DOHH2 (cell line): ENCODE data around the gene ABCA2.

Experiments used
- H3F3A ChIP-seq: fragments of 200-600 bp; sonication (generic), shearing (Covaris generic); 2 replicates; pipeline ENCODE4 v1.6.0; 2016; ENCODE audit warnings: antibody characterized with exemption, mild to moderate bottlenecking; ENCODE audit not compliant: control insufficient read depth, insufficient read depth
- H3K27ac ChIP-seq: fragments of 200-600 bp; sonication (generic); 2 replicates; pipeline ENCODE4 v1.5.1; 2014; ENCODE audit warnings: low read depth, mild to moderate bottlenecking, low read length, moderate library complexity
- H3K27me3 ChIP-seq: fragments of 200-600 bp; sonication (generic); 2 replicates; pipeline ENCODE4 v1.6.1; 2014; ENCODE audit warnings: mild to moderate bottlenecking, low read length, mixed read lengths; ENCODE audit not compliant: control insufficient read depth
- H3K36me3 ChIP-seq: fragments of 200-600 bp; sonication (generic); 2 replicates; pipeline ENCODE4 v1.6.1; 2014; ENCODE audit warnings: mild to moderate bottlenecking, low read length, moderate library complexity, mixed read lengths; ENCODE audit not compliant: control insufficient read depth
- H3K4me1 ChIP-seq: fragments of 200-600 bp; sonication (generic); 2 replicates; pipeline ENCODE4 v1.6.1; 2014; ENCODE audit warnings: mild to moderate bottlenecking, low read length, mixed read lengths; ENCODE audit not compliant: control insufficient read depth
- H3K4me2 ChIP-seq: fragments of 200-600 bp; sonication (generic); 2 replicates; pipeline ENCODE4 v1.6.0; 2014; ENCODE audit warnings: mild to moderate bottlenecking, low read length, moderate library complexity
- H3K4me3 ChIP-seq: fragments of 200-600 bp; sonication (generic); 2 replicates; pipeline ENCODE4 v1.5.1; 2014; ENCODE audit warnings: mild to moderate bottlenecking, low read length, mixed read lengths
- H3K79me2 ChIP-seq: fragments of 200-600 bp; sonication (generic); 2 replicates; pipeline ENCODE4 v1.6.1; 2014; ENCODE audit warnings: mild to moderate bottlenecking, low read length, mixed read lengths; ENCODE audit not compliant: control insufficient read depth
- H3K9me2 ChIP-seq: fragments of 200-600 bp; sonication (generic); replicated peaks from 2 replicates; pipeline ENCODE4 v1.6.1; 2014; ENCODE audit warnings: mild to moderate bottlenecking, low read length, mixed read lengths; ENCODE audit not compliant: control insufficient read depth
- H3K9me3 ChIP-seq: fragments of 200-600 bp; sonication (generic); 2 replicates; pipeline ENCODE4 v1.6.1; 2014; ENCODE audit warnings: antibody characterized with exemption, low read length, mixed read lengths; ENCODE audit not compliant: control insufficient read depth, insufficient read depth
- H4K20me1 ChIP-seq: fragments of 200-600 bp; sonication (generic); 2 replicates; pipeline ENCODE4 v1.6.0; 2014; ENCODE audit warnings: low read depth, mild to moderate bottlenecking, antibody characterized with exemption, low read length, moderate library complexity; ENCODE audit not compliant: control insufficient read depth, insufficient read depth
- CTCF ChIP-seq: fragments of 200-600 bp; sonication (generic); IDR thresholded peaks from one replicate; pipeline ENCODE4 v1.5.1; 2014; ENCODE audit warnings: antibody characterized with exemption, mild to moderate bottlenecking, low read depth, low read length; ENCODE audit not compliant: poor library complexity, severe bottlenecking
- EZH2phosphoT487 ChIP-seq: fragments of 200-600 bp; sonication (generic); IDR thresholded peaks from 2 replicates; pipeline ENCODE4 v1.6.1; 2017; ENCODE audit warnings: borderline replicate concordance, mild to moderate bottlenecking, antibody characterized with exemption, low read length, moderate library complexity, mixed read lengths

The ABCA2 gene

GRCh38 chr9:137030006-137030405 is 2.0 kb upstream of the ABCA2 start:
- H3K9me2 ChIP-seq = no peaks in the 10 kb centered on the region
- no peak overlapping the region for H3K4me3 ChIP-seq
- H3K4me2 ChIP-seq = no peak overlapping the region
- TF ChIP-seq EZH2phosphoT487 (no peak), CTCF (no peak)
- H3K4me1 ChIP-seq = peaks cover 61% of the 10 kb centered on the region
- no peaks in the 10 kb centered on the region for H3F3A ChIP-seq
- no peaks in the 10 kb centered on the region for H3K36me3 ChIP-seq
- H4K20me1 ChIP-seq = 0 out of 2 replicates have a peak, but pooled peaks cover 3% of the 10 kb centered on the region
- no peaks in the 10 kb centered on the region for H3K79me2 ChIP-seq
- no peaks in the 10 kb centered on the region for H3K9me3 ChIP-seq
- H3K27ac ChIP-seq = no peak overlapping the region
- peaks cover 66% of the 10 kb centered on the region for H3K27me3 ChIP-seq

GRCh38 chr9:137029058-137029936 is 1.3 kb upstream of the ABCA2 start:
- TF ChIP-seq CTCF (peak; percentile 93), EZH2phosphoT487 (no peak)
- no peak overlapping the region for H3K27ac ChIP-seq

GRCh38 chr9:137028263-137029057 is 423 bp upstream of the ABCA2 start:
- peak overlapping the region; percentile 97 for H3K4me2 ChIP-seq
- H4K20me1 ChIP-seq = 0 out of 2 replicates have a peak, but pooled peaks cover 3% of the 10 kb centered on the region
- H3K36me3 ChIP-seq = no peaks in the 10 kb centered on the region
- no peak overlapping the region for H3K27ac ChIP-seq
- H3K9me3 ChIP-seq = no peaks in the 10 kb centered on the region
- H3K79me2 ChIP-seq = no peaks in the 10 kb centered on the region
- H3K9me2 ChIP-seq = no peaks in the 10 kb centered on the region
- TF ChIP-seq CTCF (no peak), EZH2phosphoT487 (no peak)
- peaks cover 55% of the 10 kb centered on the region for H3K4me1 ChIP-seq
- H3F3A ChIP-seq = no peaks in the 10 kb centered on the region
- H3K4me3 ChIP-seq = peak overlapping the region; percentile 77
- H3K27me3 ChIP-seq = peaks cover 55% of the 10 kb centered on the region

More at GRCh38 chr9:137029058-137029936, 1.3 kb upstream of the ABCA2 start:
- Histone ChIP-seq H3K36me3 (no peaks in the 10 kb centered on the region), H3K9me2 (no peaks in the 10 kb centered on the region), H3K4me1 (peaks cover 55% of the 10 kb centered on the region), H3F3A (no peaks in the 10 kb centered on the region), H3K4me2 (peak overlapping the region; percentile 97), H3K9me3 (no peaks in the 10 kb centered on the region), H3K27me3 (peaks cover 59% of the 10 kb centered on the region), H3K4me3 (peak overlapping the region; percentile 77), H4K20me1 (0 out of 2 replicates have a peak, but pooled peaks cover 3% of the 10 kb centered on the region), H3K79me2 (no peaks in the 10 kb centered on the region)
